IMR-90 (cell line): ENCODE data around the gene THOC6. TPM values are rescaled to one million over a fixed set of nuclear protein-coding genes. Genes with fewer than 3 reads are reported as not detected.

Experiments
- ATAC-seq: fragments of 200-7000 bp; cut with Tn5 transposase; 2 replicates; pipeline ENCODE4 v1.9.1; 2020; ENCODE audit warnings: low read depth, mild to moderate bottlenecking, moderate library complexity
- BruUV-seq: library from RNA; stranded (reverse); fragments of 400-500 nt; replicated peaks from 2 replicates; lab custom pipeline; 2021; lab: Mats Ljungman, UMichigan
- CTCF ChIA-PET: fragments of 300-600 bp; formaldehyde crosslinking; extraction: SDS; loops from one replicate; lab custom pipeline; 2021; ENCODE audit warnings: antibody characterized with exemption; lab: Yijun Ruan, JAX
- POLR2A ChIA-PET: fragments of 300-600 bp; sonication (Branson Sonifier 250); formaldehyde crosslinking; loops from one replicate; lab custom pipeline; 2022; ENCODE audit warnings: antibody characterized with exemption; ENCODE audit not compliant: unreplicated experiment; lab: Charles Lee
- DNase-seq: peaks from one replicate; pipeline ENCODE4 v3.0.0; 2013
- H2AFZ ChIP-seq: replicated peaks from 2 replicates; pipeline ENCODE3; 2013; ENCODE audit warnings: low read length, mild to moderate bottlenecking; ENCODE audit not compliant: poor library complexity
- H2AK5ac ChIP-seq: 2 replicates; pipeline ENCODE4 v1.6.1; 2013; ENCODE audit warnings: low read depth, low read length, inconsistent platforms
- H2AK9ac ChIP-seq: replicated peaks from 2 replicates; pipeline ENCODE3; 2013; ENCODE audit warnings: mild to moderate bottlenecking, low read depth, low read length, moderate library complexity; ENCODE audit not compliant: poor library complexity
- H2BK120ac ChIP-seq: 2 replicates; pipeline ENCODE4 v1.6.1; 2013; ENCODE audit warnings: low read depth, low read length, inconsistent platforms
- H2BK15ac ChIP-seq: 3 replicates; pipeline ENCODE4 v1.6.1; 2013; ENCODE audit warnings: low read depth, low read length, inconsistent platforms
- H2BK20ac ChIP-seq: 2 replicates; pipeline ENCODE4 v1.6.1; 2013; ENCODE audit warnings: low read depth, mild to moderate bottlenecking, inconsistent platforms, low read length, moderate library complexity
- H2BK5ac ChIP-seq: 2 replicates; pipeline ENCODE4 v1.6.1; 2013; ENCODE audit warnings: mild to moderate bottlenecking, low read depth, low read length, inconsistent platforms; ENCODE audit not compliant: poor library complexity, severe bottlenecking
- H3K14ac ChIP-seq: replicated peaks from 2 replicates; pipeline ENCODE4 v1.6.1; 2013; ENCODE audit warnings: low read depth, low read length, inconsistent platforms
- H3K18ac ChIP-seq: 2 replicates; pipeline ENCODE4 v1.6.1; 2013; ENCODE audit warnings: low read depth, low read length, control low read depth
- H3K23ac ChIP-seq: 2 replicates; pipeline ENCODE4 v1.6.1; 2013; ENCODE audit warnings: low read depth, low read length, inconsistent platforms
- H3K27ac ChIP-seq: 2 replicates; pipeline ENCODE4 v1.5.1; 2013; ENCODE audit warnings: mild to moderate bottlenecking, control low read depth, low read length; ENCODE audit not compliant: insufficient read depth
- H3K27me3 ChIP-seq: 2 replicates; pipeline ENCODE4 v1.6.1; 2013; ENCODE audit warnings: low read length; ENCODE audit not compliant: control insufficient read depth, insufficient read depth
- H3K36me3 ChIP-seq: 2 replicates; pipeline ENCODE4 v1.6.1; 2013; ENCODE audit warnings: low read length, mixed read lengths; ENCODE audit not compliant: control insufficient read depth, insufficient read depth
- H3K4ac ChIP-seq: 2 replicates; pipeline ENCODE4 v1.6.1; 2013; ENCODE audit warnings: low read depth, low read length, inconsistent platforms
- H3K4me1 ChIP-seq: 2 replicates; pipeline ENCODE4 v1.6.1; 2013; ENCODE audit warnings: low read length, mixed read lengths; ENCODE audit not compliant: control insufficient read depth, insufficient read depth
- H3K4me2 ChIP-seq: 2 replicates; pipeline ENCODE4 v1.6.1; 2013; ENCODE audit warnings: low read depth, mild to moderate bottlenecking, control low read depth, low read length, moderate library complexity
- H3K4me3 ChIP-seq: 2 replicates; pipeline ENCODE4 v1.5.1; 2013; ENCODE audit warnings: low read depth, mild to moderate bottlenecking, control low read depth, low read length, moderate library complexity; ENCODE audit not compliant: insufficient read depth
- H3K56ac ChIP-seq: 2 replicates; pipeline ENCODE4 v1.6.1; 2013; ENCODE audit warnings: low read length, inconsistent platforms; ENCODE audit not compliant: insufficient read depth; ENCODE audit errors: extremely low read depth
- H3K79me1 ChIP-seq, 2 experiments: 2 replicates each; pipeline ENCODE4 v1.6.1; 2013; ENCODE audit warnings: low read length in 2 of 2, inconsistent platforms in 1 of 2, low read depth in 1 of 2
- H3K9ac ChIP-seq: 2 replicates; pipeline ENCODE4 v1.6.1; 2013; ENCODE audit warnings: low read depth, low read length, control low read depth
- H3K9me1 ChIP-seq: 2 replicates; pipeline ENCODE4 v1.6.1; 2013; ENCODE audit warnings: low read length, inconsistent platforms; ENCODE audit not compliant: insufficient read depth
- H3K9me3 ChIP-seq: 2 replicates; pipeline ENCODE4 v1.6.1; 2013; ENCODE audit warnings: low read length; ENCODE audit not compliant: control insufficient read depth, insufficient read depth
- H4K20me1 ChIP-seq: 2 replicates; pipeline ENCODE4 v1.6.1; 2013; ENCODE audit warnings: low read length, inconsistent platforms; ENCODE audit not compliant: insufficient read depth
- H4K5ac ChIP-seq: 2 replicates; pipeline ENCODE4 v1.6.1; 2013; ENCODE audit warnings: mild to moderate bottlenecking, low read depth, low read length, control low read depth
- H4K8ac ChIP-seq, 2 experiments: 2 replicates each; pipeline ENCODE4 v1.6.1; 2013; ENCODE audit warnings: low read depth in 2 of 2, low read length in 2 of 2, control low read depth in 1 of 2, inconsistent platforms in 1 of 2
- H4K91ac ChIP-seq: 2 replicates; pipeline ENCODE4 v1.6.1; 2013; ENCODE audit warnings: low read depth, low read length, inconsistent platforms; ENCODE audit not compliant: insufficient read depth
- CEBPB ChIP-seq: IDR thresholded peaks from 2 replicates; pipeline ENCODE4 v1.6.1; 2012; ENCODE audit warnings: low read depth, low read length, improper control_type of control experiment
- CTCF ChIP-seq: conservative IDR thresholded peaks from 2 replicates; pipeline ENCODE4 v1.5.1; 2012; ENCODE audit warnings: mild to moderate bottlenecking, low read depth, low read length, improper control_type of control experiment
- FOS ChIP-seq: fragments of 150-350 bp; IDR thresholded peaks from 2 replicates; pipeline ENCODE4 v1.6.1; 2016; ENCODE audit warnings: low read depth, low read length
- WGBS, 2 experiments: methylation state at CpG; one replicate each; pipeline versions ENCODE4 v1.1.5 to v1.1.7; 2013; ENCODE audit warnings: missing lambda C conversion rate in 2 of 2; ENCODE audit not compliant: insufficient read length in 1 of 2; ENCODE audit errors: extremely low coverage in 2 of 2; 5-methylcytosine and 5-hydroxymethylcytosine counted together
- dilution Hi-C: fragments of 300-500 bp; cut with HindIII; formaldehyde crosslinking; loops from one replicate; pipeline ENCODE4 v1.14.3; 2018; ENCODE audit warnings: low sequenced_read_pairs; ENCODE audit not compliant: unreplicated experiment
- in situ Hi-C: fragments of 300-500 bp; cut with MboI; formaldehyde crosslinking; loops from 3 replicates; pipeline ENCODE4 v1.14.3; 2019; ENCODE audit warnings: low sequenced_read_pairs, inconsistent platforms, mixed read lengths
- intact Hi-C: fragments of 100-400 bp; cut with micrococcal nuclease; formaldehyde crosslinking; loops from 2 replicates; pipeline ENCODE4 v1.10.0; 2022
- polyA plus RNA-seq, 3 experiments: library from polyadenylated mRNA; depleted of rRNA; stranded (reverse); fragments of >200 nt; gene quantifications; 2 replicates each; pipeline ENCODE4 v1.2.3, GENCODE V29; 2012; ENCODE audit warnings: low replicate concordance in 1 of 3
- total RNA-seq: library from RNA; depleted of rRNA; stranded (reverse); fragments of >200 nt; gene quantifications from 2 replicates; pipeline ENCODE4 v1.2.3, GENCODE V29; 2012

THOC6 gene
- total and polyA plus RNA-seq, 2 of the 4 experiments (the other 2 are of a cell fraction): 16.8 to 23.1 TPM

DNA sequence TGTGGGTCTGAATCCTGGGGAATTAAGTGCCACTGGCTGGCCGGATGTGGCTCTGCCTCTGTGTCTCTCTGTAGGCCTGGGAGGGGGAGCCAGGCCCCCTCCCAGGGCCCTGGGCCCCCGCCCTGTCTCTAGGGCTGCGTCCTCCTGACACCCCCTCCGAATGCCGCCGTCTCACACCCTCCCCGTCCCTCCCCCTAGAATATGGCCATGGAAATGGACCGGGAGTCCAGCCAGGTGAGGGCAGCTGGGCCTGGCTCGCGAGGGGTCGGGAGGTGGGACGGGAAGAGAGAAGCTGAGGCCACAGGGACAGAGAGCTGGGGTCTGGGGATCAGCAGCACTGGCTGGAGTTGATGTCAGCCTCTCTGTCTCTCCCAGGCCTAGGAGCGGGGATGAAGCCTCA is 27.5 kb upstream of the THOC6 start:
- TF ChIP-seq FOS (no peak), CTCF (no peak), CEBPB (no peak)
- Histone ChIP-seq H3K4ac (no peak overlapping the region), H4K91ac (no peak overlapping the region), H3K9me3 (no peaks in the 10 kb centered on the region), H3K18ac (no peak overlapping the region), H4K5ac (no peak overlapping the region), H3K9ac (no peak overlapping the region), H3K36me3 (no peaks in the 10 kb centered on the region), H3K23ac (no peak overlapping the region), H2BK20ac (no peak overlapping the region), H2AK9ac (no peak overlapping the region), H3K4me3 (no peak overlapping the region), H3K4me1 (no peaks in the 10 kb centered on the region), H2AFZ (no peak overlapping the region), H3K4me2 (no peak overlapping the region), H2BK5ac (no peak overlapping the region), H2BK15ac (no peak overlapping the region), H4K20me1 (no peaks in the 10 kb centered on the region), H3K56ac (no peak overlapping the region), H3K79me1 (no peaks in the 10 kb centered on the region), H3K27me3 (peaks cover 54% of the 10 kb centered on the region), H2AK5ac (no peak overlapping the region), H3K9me1 (no peaks in the 10 kb centered on the region), H4K8ac (no peak overlapping the region), H2BK120ac (no peak overlapping the region), H3K14ac (no peak overlapping the region), H3K27ac (no peak overlapping the region)
- dilution Hi-C loops (no loop called here), intact Hi-C loops (no loop called here), in situ Hi-C loops (no loop called here)
- ChIA-PET POLR2A (no interaction called here), CTCF (no interaction called here)
- no TSS peak for BruUV-seq
- ATAC-seq: no peak
- DNase-seq: no peak
- no CpG with 5 or more reads among the region's 13 CpGs for WGBS, 2 experiments
